ENCODE measurements around the gene C1QTNF2.

C1QTNF2 gene

DNA sequence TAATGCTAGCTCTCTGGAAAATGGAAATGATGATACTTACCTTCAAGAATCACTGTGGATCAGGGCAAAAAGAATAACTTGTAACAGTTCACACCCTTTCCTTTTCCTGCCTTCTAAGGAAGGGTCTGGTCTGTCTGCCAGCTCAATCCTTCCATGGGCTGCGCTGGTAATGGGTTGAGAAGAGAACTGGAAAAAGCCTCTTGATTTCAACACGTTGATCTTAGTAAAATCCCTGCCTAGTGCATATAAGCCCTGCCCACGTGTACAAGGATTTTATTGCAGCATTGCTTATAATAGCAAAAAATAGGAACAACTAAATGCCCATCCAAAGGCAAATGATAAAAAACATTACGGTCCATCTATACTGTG, 20.5 kb downstream of the C1QTNF2 start:
- Histone ChIP-seq H3K79me2 (ENCODE audit: low read length) (no peaks in the 10 kb centered on the region), H3K4me3 (ENCODE audit: low read length) (no peak overlapping the region)

DNA sequence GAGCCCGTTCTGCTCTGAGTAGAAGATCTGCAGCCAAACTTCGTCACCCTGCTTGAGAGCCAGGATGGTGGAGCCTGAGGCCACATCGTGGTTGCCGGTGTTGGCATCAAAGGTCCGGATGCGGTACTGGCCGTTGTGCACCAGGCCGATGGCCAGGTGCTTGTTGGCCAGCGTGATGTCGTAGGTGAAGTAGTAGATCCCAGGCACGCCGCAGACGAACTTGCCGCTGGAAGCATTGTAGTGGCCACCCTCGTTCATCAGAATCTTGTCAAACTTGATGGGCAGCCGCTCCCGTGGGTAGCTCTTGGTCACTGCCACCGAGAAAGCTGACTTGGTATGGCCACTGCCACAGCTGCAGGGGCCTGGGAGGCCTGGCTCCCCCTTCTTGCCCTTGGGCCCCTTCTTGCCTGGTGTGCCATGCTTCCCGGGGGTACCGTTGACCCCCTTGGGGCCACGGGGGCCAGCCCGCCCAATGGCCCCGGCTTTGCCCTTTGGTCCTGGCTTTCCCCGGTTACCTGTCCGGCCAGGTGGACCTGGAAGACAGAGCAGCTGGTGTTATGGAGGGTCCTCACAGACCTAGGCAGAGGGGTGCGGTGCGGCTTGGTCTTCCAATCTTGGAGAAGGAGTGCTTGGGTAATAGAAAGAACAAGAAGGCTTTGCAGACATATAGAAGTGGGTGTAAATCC, 21.0 kb downstream of the C1QTNF2 start:
- Histone ChIP-seq H3F3A (ENCODE audit: insufficient read depth, low read length) (no peaks in the 10 kb centered on the region), H3K79me2 (ENCODE audit: low read length) (no peaks in the 10 kb centered on the region), H3K27ac (ENCODE audit: low read length) (no peak overlapping the region), H3K27me3 (replicated peaks; ENCODE audit: insufficient read depth, low read length) (no peaks in the 10 kb centered on the region), H3K36me3 (replicated peaks; ENCODE audit: insufficient read depth, low read length) (no peaks in the 10 kb centered on the region), H4K20me1 (ENCODE audit: insufficient read depth, low read length) (no peaks in the 10 kb centered on the region), H3K9me2 (replicated peaks; ENCODE audit: insufficient read depth, low read length) (no peaks in the 10 kb centered on the region), H3K4me2 (ENCODE audit: low read depth, low read length) (no peak overlapping the region), H2AFZ (ENCODE audit: low read length) (no peak overlapping the region), H3K4me3 (ENCODE audit: low read length) (no peak overlapping the region), H3K9ac (ENCODE audit: low read length) (no peak overlapping the region), H3K4me1 (ENCODE audit: low read length) (no peaks in the 10 kb centered on the region), H3K9me3 (replicated peaks; ENCODE audit: insufficient read depth, low read length) (no peaks in the 10 kb centered on the region)
- TF ChIP-seq EZH2phosphoT487 (IDR thresholded peaks at IDR 0.05; ENCODE audit: low read length) (no peak), CTCF (IDR thresholded peaks at IDR 0.05; ENCODE audit: low read length) (no peak), EZH2 (optimal IDR thresholded peaks at IDR 0.05; ENCODE audit: low read depth, low read length) (no peak)
- DNase-seq: no peak

More for the DNA sequence above, 20.5 kb downstream of the C1QTNF2 start:
- no peaks in the 10 kb centered on the region for H3K36me3 ChIP-seq (replicated peaks; ENCODE audit: insufficient read depth, low read length)
- no peak overlapping the region for H2AFZ ChIP-seq (ENCODE audit: low read length)
- H4K20me1 ChIP-seq (ENCODE audit: insufficient read depth, low read length): no peaks in the 10 kb centered on the region
- H3F3A ChIP-seq (ENCODE audit: insufficient read depth, low read length): no peaks in the 10 kb centered on the region
- no peaks in the 10 kb centered on the region for H3K9me2 ChIP-seq (replicated peaks; ENCODE audit: insufficient read depth, low read length)
- no peak for DNase-seq
- TF ChIP-seq EZH2 (optimal IDR thresholded peaks at IDR 0.05; ENCODE audit: low read depth, low read length): no peak
- no peak for TF ChIP-seq EZH2phosphoT487 (IDR thresholded peaks at IDR 0.05; ENCODE audit: low read length)
- TF ChIP-seq CTCF (IDR thresholded peaks at IDR 0.05; ENCODE audit: low read length): no peak
- H3K4me1 ChIP-seq (ENCODE audit: low read length): no peaks in the 10 kb centered on the region
- no peak overlapping the region for H3K4me2 ChIP-seq (ENCODE audit: low read depth, low read length)
- no peak overlapping the region for H3K27ac ChIP-seq (ENCODE audit: low read length)
- H3K9me3 ChIP-seq (replicated peaks; ENCODE audit: insufficient read depth, low read length): no peaks in the 10 kb centered on the region
- H3K27me3 ChIP-seq (replicated peaks; ENCODE audit: insufficient read depth, low read length): no peaks in the 10 kb centered on the region
- H3K9ac ChIP-seq (ENCODE audit: low read length): no peak overlapping the region

GRCh38 chr5:160348080-160348479, 22.3 kb downstream of the C1QTNF2 start:
- Histone ChIP-seq H3K9me3 (replicated peaks; ENCODE audit: insufficient read depth, low read length) (no peaks in the 10 kb centered on the region), H3K27ac (ENCODE audit: low read length) (no peak overlapping the region), H3K4me1 (ENCODE audit: low read length) (no peaks in the 10 kb centered on the region), H3K4me2 (ENCODE audit: low read depth, low read length) (no peak overlapping the region), H2AFZ (ENCODE audit: low read length) (no peak overlapping the region), H3K9me2 (replicated peaks; ENCODE audit: insufficient read depth, low read length) (no peaks in the 10 kb centered on the region), H3K9ac (ENCODE audit: low read length) (no peak overlapping the region), H3K79me2 (ENCODE audit: low read length) (no peaks in the 10 kb centered on the region), H4K20me1 (ENCODE audit: insufficient read depth, low read length) (no peaks in the 10 kb centered on the region), H3K4me3 (ENCODE audit: low read length) (no peak overlapping the region), H3K36me3 (replicated peaks; ENCODE audit: insufficient read depth, low read length) (no peaks in the 10 kb centered on the region), H3F3A (ENCODE audit: insufficient read depth, low read length) (no peaks in the 10 kb centered on the region), H3K27me3 (replicated peaks; ENCODE audit: insufficient read depth, low read length) (no peaks in the 10 kb centered on the region)
- no peak for TF ChIP-seq EZH2phosphoT487 (IDR thresholded peaks at IDR 0.05; ENCODE audit: low read length)
- no peak for TF ChIP-seq EZH2 (optimal IDR thresholded peaks at IDR 0.05; ENCODE audit: low read depth, low read length)
- TF ChIP-seq CTCF (IDR thresholded peaks at IDR 0.05; ENCODE audit: low read length): no peak
- no peak for DNase-seq
